ENCODE data around the gene C1orf21.

The C1orf21 gene

DNA sequence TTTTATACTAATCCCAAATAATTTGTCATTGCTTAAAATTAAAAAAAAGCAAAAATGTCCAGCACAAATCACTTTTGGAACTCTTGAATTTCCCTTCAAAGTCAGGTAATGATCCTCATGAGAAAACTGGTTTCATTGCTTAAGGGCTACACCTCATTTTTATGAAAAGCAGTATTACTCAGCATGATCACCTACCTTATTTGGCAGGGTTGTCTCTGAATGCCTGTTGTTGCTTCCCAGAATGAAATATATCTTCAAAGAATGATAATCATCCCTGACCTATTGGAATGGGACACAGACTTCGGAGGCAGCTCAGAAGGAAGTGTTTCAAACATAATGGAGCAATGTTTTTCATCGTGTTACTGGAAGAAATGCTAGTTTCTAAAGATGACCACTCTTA lies 29.7 kb downstream of the C1orf21 start:
- peaks cover 8% of the 10 kb centered on the region for H3K27me3 Mint-ChIP-seq
- no peak overlapping the region for H3K27ac Mint-ChIP-seq
- no peaks in the 10 kb centered on the region for H3K9me3 Mint-ChIP-seq
- H3K4me3 Mint-ChIP-seq, result no peak overlapping the region
- CTCF ChIA-PET, result no interaction called here
- no peaks in the 10 kb centered on the region for H3K4me1 Mint-ChIP-seq
- no peak for DNase-seq
- no peaks in the 10 kb centered on the region for H3K36me3 Mint-ChIP-seq

DNA sequence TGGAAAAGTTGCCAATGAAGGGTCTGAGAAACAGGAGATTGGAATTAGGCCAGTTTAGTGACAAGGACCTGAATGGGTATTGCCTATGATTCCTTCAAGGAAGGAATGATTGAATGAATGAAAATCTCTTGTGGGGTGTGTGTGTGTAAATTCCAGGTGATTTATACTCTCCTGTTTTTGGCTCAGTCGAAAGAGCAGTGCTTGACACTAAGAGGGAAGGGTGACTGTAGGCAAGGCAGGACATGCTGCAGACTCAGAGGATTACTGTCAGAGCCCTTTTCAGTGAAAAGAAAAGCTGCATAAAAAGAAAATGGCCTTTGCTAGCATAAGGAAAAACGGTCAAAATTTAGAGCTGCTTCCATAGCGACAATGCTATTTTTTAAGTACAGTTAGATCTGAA lies 30.1 kb downstream of the C1orf21 start:
- H3K36me3 Mint-ChIP-seq, result no peaks in the 10 kb centered on the region
- H3K27ac Mint-ChIP-seq, result no peak overlapping the region
- no peak overlapping the region for H3K4me3 Mint-ChIP-seq
- H3K4me1 Mint-ChIP-seq, result no peaks in the 10 kb centered on the region
- peaks cover 8% of the 10 kb centered on the region for H3K27me3 Mint-ChIP-seq
- CTCF ChIA-PET, result no interaction called here
- no peak for DNase-seq
- no peaks in the 10 kb centered on the region for H3K9me3 Mint-ChIP-seq

DNA sequence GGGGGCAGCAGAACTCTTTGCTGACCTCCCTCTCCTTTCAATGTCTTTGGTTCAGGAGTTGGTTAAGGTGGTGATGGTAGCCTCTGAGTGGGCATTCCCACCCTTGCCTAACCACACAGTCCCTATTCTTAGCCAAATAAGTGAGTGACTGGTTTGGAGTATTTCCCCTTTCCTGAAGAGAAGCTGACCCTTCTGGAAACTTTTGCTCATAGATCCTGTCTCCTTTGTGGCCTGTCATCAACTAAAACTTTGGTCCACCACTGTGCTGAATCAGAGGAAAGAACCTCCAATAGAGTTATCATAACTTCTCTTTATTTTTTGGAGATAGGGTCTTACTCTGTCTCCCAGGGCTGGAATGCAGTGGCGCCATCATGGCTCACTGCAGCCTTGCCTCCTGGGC lies 31.1 kb downstream of the C1orf21 start:
- H3K27me3 Mint-ChIP-seq, result peaks cover 8% of the 10 kb centered on the region
- no peaks in the 10 kb centered on the region for H3K4me1 Mint-ChIP-seq
- no peak overlapping the region for H3K4me3 Mint-ChIP-seq
- no peaks in the 10 kb centered on the region for H3K36me3 Mint-ChIP-seq
- CTCF ChIA-PET, result no interaction called here
- H3K9me3 Mint-ChIP-seq, result no peaks in the 10 kb centered on the region
- H3K27ac Mint-ChIP-seq, result no peak overlapping the region
- DNase-seq, result no peak

DNA sequence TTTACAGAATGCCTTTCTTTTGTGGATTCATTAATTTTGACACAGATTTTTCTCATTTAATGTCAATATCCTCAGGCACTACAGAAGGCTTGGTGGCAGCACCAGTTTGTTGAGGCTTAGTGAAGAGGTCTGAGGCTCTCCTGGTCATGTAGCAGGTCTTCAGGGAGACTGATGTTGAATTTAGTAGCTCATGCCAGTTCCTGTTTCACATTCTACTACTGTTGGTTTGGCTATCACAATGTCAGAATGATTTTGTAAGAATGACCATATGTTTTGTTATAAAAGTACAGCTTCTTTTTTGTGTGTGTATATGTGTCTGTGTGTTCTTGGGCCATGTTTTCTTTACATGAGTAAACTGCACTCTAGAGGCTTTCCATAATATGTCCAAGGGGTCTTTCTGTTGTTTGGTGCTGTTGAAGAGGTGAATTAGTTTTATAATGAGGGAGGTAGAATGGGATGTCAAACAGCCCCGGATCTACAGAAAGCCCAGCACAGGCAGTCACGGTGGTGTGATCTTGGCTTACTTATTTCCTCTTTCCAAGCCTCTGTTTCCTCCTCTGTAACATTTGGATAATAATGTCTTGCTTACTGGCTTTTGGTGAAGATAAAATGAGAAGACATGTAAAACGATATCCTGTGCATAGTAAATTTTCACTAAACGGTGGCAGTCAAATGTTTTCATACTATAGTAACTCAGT lies 32.0 kb downstream of the C1orf21 start:
- Mint-ChIP-seq H3K36me3 (no peaks in the 10 kb centered on the region), H3K4me3 (no peak overlapping the region), H3K27me3 (peaks cover 8% of the 10 kb centered on the region), H3K4me1 (no peaks in the 10 kb centered on the region), H3K27ac (no peak overlapping the region), H3K9me3 (no peaks in the 10 kb centered on the region)
- CTCF ChIA-PET, result interaction anchor here (1.2 kb wide), 1 partner anchor 30 kb away, joined by 3 read pairs; no protein-coding TSS in a partner anchor
- no peak for DNase-seq

DNA sequence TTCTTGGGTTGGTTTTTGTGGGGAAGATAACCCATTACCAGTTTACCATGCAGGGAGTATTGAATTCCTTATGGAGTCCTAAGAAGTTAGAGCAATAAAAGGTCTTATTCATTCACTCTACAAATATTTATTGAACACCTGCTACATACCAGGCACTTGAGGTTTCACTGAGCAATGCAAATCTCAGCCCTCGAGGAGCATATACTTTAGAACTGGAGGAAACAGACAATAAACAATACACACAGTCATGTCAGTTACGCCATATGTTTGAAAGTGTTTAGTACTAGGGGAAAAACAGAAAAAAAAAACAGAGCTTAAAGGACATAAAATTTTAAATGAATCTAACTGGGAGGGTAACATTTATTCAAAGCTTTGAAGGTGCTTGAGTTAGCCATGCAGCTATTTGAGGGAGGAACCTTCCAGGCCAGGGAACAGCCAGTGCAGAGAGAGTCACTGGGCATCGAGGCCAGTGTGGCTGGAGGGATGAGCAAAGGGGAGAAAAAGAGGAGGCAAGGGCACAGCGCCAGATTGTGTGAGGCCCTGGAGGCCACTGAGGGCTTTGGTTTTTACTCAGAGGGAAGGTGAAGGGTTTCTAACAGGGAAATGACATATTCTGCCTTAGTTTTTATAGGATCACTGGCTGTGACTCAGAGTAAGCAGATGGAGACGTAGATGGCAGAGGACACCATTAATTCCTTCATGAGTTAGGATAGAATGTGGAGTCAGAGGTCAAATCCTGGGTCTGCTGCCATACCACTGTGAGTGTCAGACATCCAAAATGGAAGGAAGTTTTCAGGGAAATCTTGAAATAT lies 32.7 kb downstream of the C1orf21 start:
- H3K36me3 Mint-ChIP-seq, result no peaks in the 10 kb centered on the region
- CTCF ChIA-PET, result interaction anchor here (1.2 kb wide), 1 partner anchor 31 kb away, joined by 3 read pairs; no protein-coding TSS in a partner anchor
- no peak overlapping the region for H3K4me3 Mint-ChIP-seq
- peaks cover 8% of the 10 kb centered on the region for H3K27me3 Mint-ChIP-seq
- no peaks in the 10 kb centered on the region for H3K4me1 Mint-ChIP-seq
- H3K9me3 Mint-ChIP-seq, result no peaks in the 10 kb centered on the region
- no peak overlapping the region for H3K27ac Mint-ChIP-seq
- DNase-seq, result no peak

DNA sequence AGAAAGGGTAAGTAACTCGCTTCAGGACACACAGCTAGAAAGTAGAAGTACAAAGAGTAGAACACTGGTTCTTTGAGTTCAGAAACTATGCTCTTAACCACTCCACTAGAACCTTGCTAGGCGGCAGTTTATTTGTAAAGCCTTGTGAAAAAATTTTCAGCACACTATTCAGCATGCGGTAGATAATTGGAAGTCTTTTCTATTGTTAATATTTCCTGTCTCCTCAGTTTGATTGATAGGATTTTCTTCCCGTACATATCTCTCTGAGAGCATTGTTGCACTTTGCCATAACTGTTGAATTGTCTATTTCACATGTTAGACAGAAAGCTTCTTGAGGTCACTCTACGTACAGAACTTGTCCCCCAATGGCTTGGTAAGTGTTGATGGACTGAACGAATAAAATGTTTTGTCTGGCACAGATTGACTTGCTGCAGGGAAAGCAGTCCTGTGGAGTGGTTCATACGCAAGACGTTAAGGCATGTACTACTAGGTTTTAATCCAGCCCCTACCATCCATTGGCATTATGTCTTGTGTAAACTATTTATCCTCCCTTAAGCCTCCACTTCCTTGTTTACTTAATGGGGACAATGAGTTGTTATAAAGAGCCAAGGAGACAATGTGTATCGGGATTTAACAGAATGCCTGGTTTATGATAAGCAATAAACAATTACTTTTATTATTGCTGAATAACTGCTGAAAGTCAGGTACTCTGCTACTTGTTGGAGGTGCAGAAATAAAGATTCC lies 35.8 kb downstream of the C1orf21 start:
- Mint-ChIP-seq H3K4me3 (no peak overlapping the region), H3K4me1 (no peaks in the 10 kb centered on the region), H3K36me3 (no peaks in the 10 kb centered on the region), H3K27ac (no peak overlapping the region), H3K9me3 (no peaks in the 10 kb centered on the region), H3K27me3 (peaks cover 4% of the 10 kb centered on the region)
- no peak for DNase-seq
- CTCF ChIA-PET, result no interaction called here

DNA sequence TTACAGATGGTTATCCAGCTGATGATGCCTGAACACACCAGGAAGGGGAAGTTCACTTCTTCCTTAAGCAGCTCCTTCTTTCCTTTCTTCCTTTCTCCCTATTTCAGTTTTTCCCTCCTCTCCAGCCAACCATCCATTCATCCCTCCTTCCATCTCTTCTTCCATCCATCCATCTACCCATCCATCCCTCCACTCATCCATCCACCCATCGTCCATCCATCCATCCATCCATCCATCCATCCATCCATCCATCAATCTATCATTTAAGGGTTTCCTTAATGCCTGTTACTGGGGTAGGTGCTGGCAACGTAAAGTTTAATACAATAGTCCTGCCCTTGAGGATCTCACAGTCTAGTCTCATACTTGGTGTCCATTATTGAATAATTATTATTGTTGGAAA lies 36.8 kb downstream of the C1orf21 start:
- peaks cover 4% of the 10 kb centered on the region for H3K27me3 Mint-ChIP-seq
- no peak overlapping the region for H3K27ac Mint-ChIP-seq
- H3K4me1 Mint-ChIP-seq, result no peaks in the 10 kb centered on the region
- H3K36me3 Mint-ChIP-seq, result no peaks in the 10 kb centered on the region
- no peaks in the 10 kb centered on the region for H3K9me3 Mint-ChIP-seq
- CTCF ChIA-PET, result interaction anchor here (0.7 kb wide), 1 partner anchor 602 kb away, joined by 3 read pairs; no protein-coding TSS in a partner anchor
- H3K4me3 Mint-ChIP-seq, result no peak overlapping the region
- no peak for DNase-seq

DNA sequence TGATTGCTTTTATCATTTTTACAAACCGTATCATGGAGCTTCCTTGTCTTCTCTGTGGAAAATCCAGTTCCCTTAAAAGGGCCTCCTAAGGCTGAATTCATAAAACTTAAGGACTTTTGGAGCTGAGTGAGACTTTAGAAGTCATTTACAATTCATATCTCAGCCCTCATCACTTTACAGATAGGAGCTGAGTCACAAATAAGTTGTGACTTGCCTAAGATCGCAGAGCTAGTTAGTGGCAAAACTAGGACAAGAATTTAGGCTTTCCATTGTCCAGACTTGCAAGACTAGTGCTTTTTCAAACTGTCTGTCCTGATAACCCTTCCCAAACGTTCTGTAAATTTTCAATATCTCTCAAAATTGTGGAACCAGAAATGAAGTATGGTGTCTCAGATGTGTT lies 37.3 kb downstream of the C1orf21 start:
- peaks cover 4% of the 10 kb centered on the region for H3K27me3 Mint-ChIP-seq
- H3K9me3 Mint-ChIP-seq, result no peaks in the 10 kb centered on the region
- DNase-seq, result no peak
- CTCF ChIA-PET, result no interaction called here
- H3K4me1 Mint-ChIP-seq, result no peaks in the 10 kb centered on the region
- no peaks in the 10 kb centered on the region for H3K36me3 Mint-ChIP-seq
- H3K27ac Mint-ChIP-seq, result no peak overlapping the region
- H3K4me3 Mint-ChIP-seq, result no peak overlapping the region

DNA sequence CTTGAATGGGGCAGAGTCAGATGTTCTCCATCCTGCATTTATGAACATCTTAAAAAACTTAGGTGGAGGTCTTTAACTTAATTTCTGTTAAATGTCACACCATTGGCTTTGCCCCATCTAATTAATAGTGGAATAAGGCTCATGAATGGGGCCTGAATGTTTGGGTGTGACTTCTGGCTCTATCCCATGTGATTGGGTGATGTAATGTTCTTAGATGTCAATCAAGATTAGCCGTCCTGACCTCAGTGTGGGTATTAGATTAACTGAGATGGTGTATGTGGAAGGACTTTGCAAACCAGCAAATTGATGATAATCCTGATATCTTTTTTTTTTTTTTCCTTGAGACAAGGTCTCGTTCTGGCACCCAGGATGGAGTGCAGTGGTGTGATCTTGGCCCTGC lies 38.1 kb downstream of the C1orf21 start:
- Mint-ChIP-seq H3K27ac (no peak overlapping the region), H3K4me3 (no peak overlapping the region)

DNA sequence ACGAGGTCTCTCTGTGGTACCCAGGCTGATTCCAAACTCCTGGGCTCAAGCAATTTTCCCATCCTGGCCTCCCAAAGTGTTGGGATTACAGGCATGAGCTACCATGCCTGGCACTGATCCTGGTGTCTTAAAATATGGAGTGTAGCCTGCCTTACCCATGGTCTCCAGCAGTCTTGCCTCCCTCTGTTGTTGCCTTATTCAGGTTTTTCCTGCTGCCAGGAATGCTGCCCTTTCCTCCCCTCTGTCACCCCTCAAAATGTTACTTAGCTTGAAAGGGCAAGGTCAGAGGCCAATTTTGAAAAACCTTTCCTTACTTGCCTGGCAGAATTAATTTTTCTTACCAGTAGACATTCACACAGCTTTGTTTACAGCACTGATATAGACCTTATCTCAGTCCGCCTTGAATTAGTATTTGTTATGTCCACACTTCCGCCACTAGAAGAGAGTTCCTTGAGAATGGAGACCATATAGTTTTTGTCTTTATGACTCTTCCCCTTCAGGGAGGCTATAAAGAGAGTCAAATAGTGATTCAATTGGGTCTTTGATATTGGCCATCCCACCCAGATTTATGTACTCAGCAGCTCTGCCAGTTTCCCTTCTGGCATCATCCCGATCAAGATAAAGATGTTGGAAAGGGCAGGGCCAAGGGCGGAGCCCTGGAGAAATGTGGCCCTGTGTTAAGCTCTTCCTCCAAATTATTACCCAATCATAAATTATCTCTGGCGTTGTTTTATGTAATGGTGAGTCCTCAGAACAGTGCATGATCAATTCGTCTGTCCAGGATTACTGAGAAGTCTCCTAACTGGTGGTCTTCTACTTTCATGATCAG lies 38.8 kb downstream of the C1orf21 start:
- H3K27ac Mint-ChIP-seq, result no peak overlapping the region
- H3K4me3 Mint-ChIP-seq, result no peak overlapping the region
- no peaks in the 10 kb centered on the region for H3K4me1 Mint-ChIP-seq
- H3K36me3 Mint-ChIP-seq, result no peaks in the 10 kb centered on the region
- H3K27me3 Mint-ChIP-seq, result no peaks in the 10 kb centered on the region
- no peaks in the 10 kb centered on the region for H3K9me3 Mint-ChIP-seq
- DNase-seq, result no peak
- CTCF ChIA-PET, result no interaction called here

More for the DNA sequence above, 38.1 kb downstream of the C1orf21 start:
- Mint-ChIP-seq H3K4me1 (no peaks in the 10 kb centered on the region), H3K27me3 (no peaks in the 10 kb centered on the region), H3K9me3 (no peaks in the 10 kb centered on the region), H3K36me3 (no peaks in the 10 kb centered on the region)
- DNase-seq, result no peak
- CTCF ChIA-PET, result no interaction called here

DNA sequence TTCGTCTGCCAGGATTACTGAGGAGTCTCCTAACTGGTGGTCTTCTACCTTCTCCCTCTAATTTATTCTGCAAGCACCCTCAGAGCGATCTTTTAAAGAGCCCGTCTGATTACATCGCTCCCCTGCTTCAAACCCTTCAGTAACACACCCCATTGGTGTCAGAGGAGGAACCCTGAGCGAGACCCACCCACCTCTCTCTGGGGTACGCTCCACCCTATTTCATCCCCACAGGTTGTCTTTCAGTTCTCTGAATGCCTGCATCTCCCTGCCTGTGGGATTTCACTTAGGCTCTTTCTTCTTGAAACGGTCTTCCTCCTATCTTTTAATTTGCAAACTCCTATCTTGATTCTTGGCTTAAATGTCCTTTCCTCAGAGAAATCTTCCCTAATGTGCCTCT lies 39.4 kb downstream of the C1orf21 start:
- H3K4me3 Mint-ChIP-seq, result no peak overlapping the region
- H3K27me3 Mint-ChIP-seq, result no peaks in the 10 kb centered on the region
- H3K4me1 Mint-ChIP-seq, result no peaks in the 10 kb centered on the region
- H3K9me3 Mint-ChIP-seq, result no peaks in the 10 kb centered on the region
- CTCF ChIA-PET, result no interaction called here
- H3K27ac Mint-ChIP-seq, result no peak overlapping the region
- no peak for DNase-seq
- no peaks in the 10 kb centered on the region for H3K36me3 Mint-ChIP-seq

DNA sequence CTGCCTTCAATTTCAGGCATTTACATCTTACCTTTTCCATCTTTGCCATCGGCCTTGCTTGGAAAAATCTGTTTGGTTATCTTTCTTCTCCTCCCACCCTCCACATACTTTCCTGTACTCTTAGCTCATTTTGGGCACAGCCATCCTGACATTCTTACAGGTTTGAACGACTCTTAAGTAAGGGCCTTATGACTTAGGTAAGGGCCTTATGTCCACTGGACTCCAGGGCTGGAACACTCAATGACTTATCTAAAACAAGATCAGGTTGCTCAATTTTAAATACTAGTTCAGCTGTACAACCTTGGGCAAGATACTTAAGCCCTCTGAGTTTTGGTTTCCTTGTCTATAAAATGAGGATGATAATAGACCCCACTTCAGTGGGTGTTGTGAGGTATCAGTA lies 40.9 kb downstream of the C1orf21 start:
- H3K9me3 Mint-ChIP-seq, result no peaks in the 10 kb centered on the region
- H3K27ac Mint-ChIP-seq, result no peak overlapping the region
- CTCF ChIA-PET, result interaction anchor here (0.6 kb wide), 1 partner anchor 28 kb away, joined by 4 read pairs; no protein-coding TSS in a partner anchor
- no peak for DNase-seq
- H3K4me1 Mint-ChIP-seq, result no peaks in the 10 kb centered on the region
- H3K27me3 Mint-ChIP-seq, result no peaks in the 10 kb centered on the region
- no peaks in the 10 kb centered on the region for H3K36me3 Mint-ChIP-seq
- H3K4me3 Mint-ChIP-seq, result no peak overlapping the region

DNA sequence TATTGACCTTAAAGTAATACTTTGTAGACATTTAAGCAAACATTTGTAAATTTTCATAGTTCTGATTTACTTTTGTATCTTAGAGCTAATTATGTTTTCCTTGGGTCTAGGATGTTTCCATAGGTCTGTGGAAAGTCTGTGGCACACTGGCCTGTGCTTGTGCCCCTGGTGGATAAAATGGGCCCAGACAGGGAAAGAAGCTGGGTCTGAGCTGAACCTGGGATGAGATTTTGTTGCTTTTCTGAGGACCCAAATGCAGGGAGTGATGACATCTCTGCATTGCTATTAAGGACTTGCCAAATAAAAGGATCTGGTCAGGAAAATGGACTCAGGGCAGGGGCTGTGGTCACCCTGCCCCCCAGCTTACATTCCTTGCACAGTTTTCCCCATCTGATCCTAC lies 41.8 kb downstream of the C1orf21 start:
- H3K9me3 Mint-ChIP-seq, result no peaks in the 10 kb centered on the region
- no peaks in the 10 kb centered on the region for H3K4me1 Mint-ChIP-seq
- DNase-seq, result no peak
- no peaks in the 10 kb centered on the region for H3K27me3 Mint-ChIP-seq
- CTCF ChIA-PET, result no interaction called here
- no peak overlapping the region for H3K4me3 Mint-ChIP-seq
- H3K27ac Mint-ChIP-seq, result no peak overlapping the region
- no peaks in the 10 kb centered on the region for H3K36me3 Mint-ChIP-seq

DNA sequence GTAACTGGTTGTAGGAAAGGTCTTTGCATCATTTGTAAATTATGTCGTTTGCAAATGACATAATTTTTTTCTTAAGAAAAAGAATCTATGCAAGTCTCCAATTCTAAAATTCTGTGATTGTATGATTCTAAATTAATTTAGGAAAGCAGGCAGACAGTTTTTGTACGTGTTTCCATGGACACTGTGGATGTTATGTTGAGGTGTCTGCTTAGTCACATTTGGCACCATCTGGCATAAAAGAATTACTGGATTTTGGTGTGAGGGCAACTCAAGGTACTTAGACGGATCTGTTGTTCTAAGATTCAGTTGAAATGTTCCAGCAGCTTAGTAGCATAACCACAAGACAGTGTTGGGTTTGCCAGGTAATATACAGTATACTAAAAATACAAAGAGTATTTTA lies 42.5 kb downstream of the C1orf21 start:
- no peaks in the 10 kb centered on the region for H3K36me3 Mint-ChIP-seq
- CTCF ChIA-PET, result no interaction called here
- H3K4me1 Mint-ChIP-seq, result no peaks in the 10 kb centered on the region
- no peak for DNase-seq
- no peaks in the 10 kb centered on the region for H3K27me3 Mint-ChIP-seq
- no peaks in the 10 kb centered on the region for H3K9me3 Mint-ChIP-seq
- no peak overlapping the region for H3K27ac Mint-ChIP-seq
- H3K4me3 Mint-ChIP-seq, result no peak overlapping the region
